PC-3 (cell line): ENCODE data around the gene SLC6A1. TPM values are rescaled to one million over a fixed set of nuclear protein-coding genes. Genes with fewer than 3 reads are reported as not detected.
A peak's percentile ranks its signal among the peaks of the same experiment; 100 is the strongest.

Experiments
- ATAC-seq: fragments of 200-7000 bp; cut with Tn5 transposase; 2 replicates; pipeline ENCODE4 v1.9.1; 2020; ENCODE audit warnings: mild to moderate bottlenecking, moderate library complexity
- BruUV-seq: library from RNA; stranded (reverse); fragments of 400-500 nt; replicated peaks from 2 replicates; lab custom pipeline; 2021; lab: Mats Ljungman, UMichigan
- CTCF ChIA-PET: fragments of 300-600 bp; sonication (Branson Sonifier 250); formaldehyde crosslinking; loops from one replicate; lab custom pipeline; 2022; ENCODE audit warnings: antibody characterized with exemption; lab: Charles Lee
- POLR2A ChIA-PET: fragments of 300-600 bp; sonication (Branson Sonifier 250); formaldehyde crosslinking; loops from one replicate; lab custom pipeline; 2022; ENCODE audit warnings: antibody characterized with exemption; ENCODE audit not compliant: unreplicated experiment; lab: Charles Lee
- DNase-seq: peaks from one replicate; pipeline ENCODE4 v3.0.0-alpha.2; 2015
- H2AFZ ChIP-seq: fragments of 300-600 bp; sonication (generic); 2 replicates; pipeline ENCODE4 v1.6.0; 2016; ENCODE audit warnings: antibody characterized with exemption, low read length
- H3F3A ChIP-seq: fragments of 300-600 bp; sonication (generic); one replicate; pipeline ENCODE4 v1.6.0; 2017; ENCODE audit warnings: antibody characterized with exemption, low read length, control low read depth, mild to moderate bottlenecking; ENCODE audit not compliant: unreplicated experiment
- H3K27ac ChIP-seq: fragments of 300-600 bp; sonication (generic); 2 replicates; pipeline ENCODE4 v1.5.1; 2016; ENCODE audit warnings: mild to moderate bottlenecking, low read length
- H3K27me3 ChIP-seq: fragments of 300-600 bp; sonication (generic); 2 replicates; pipeline ENCODE4 v1.6.1; 2016; ENCODE audit warnings: low read length, mixed read lengths
- H3K36me3 ChIP-seq: fragments of 300-600 bp; sonication (generic); 2 replicates; pipeline ENCODE4 v1.6.1; 2016; ENCODE audit warnings: low read depth, mixed run types, low read length, mixed read lengths
- H3K4me1 ChIP-seq: fragments of 300-600 bp; sonication (generic); 2 replicates; pipeline ENCODE4 v1.5.1; 2016; ENCODE audit warnings: low read length; ENCODE audit not compliant: insufficient read depth
- H3K4me2 ChIP-seq: fragments of 300-600 bp; sonication (generic); 2 replicates; pipeline ENCODE4 v1.6.0; 2016; ENCODE audit warnings: low read length
- H3K4me3 ChIP-seq: fragments of 300-600 bp; sonication (generic); 2 replicates; pipeline ENCODE4 v1.5.1; 2016; ENCODE audit warnings: mild to moderate bottlenecking, low read length, mixed read lengths
- H3K79me2 ChIP-seq: fragments of 300-600 bp; sonication (generic); 2 replicates; pipeline ENCODE4 v1.6.1; 2017; ENCODE audit warnings: low read length, mixed read lengths
- H3K9ac ChIP-seq: fragments of 300-600 bp; sonication (generic); 2 replicates; pipeline ENCODE4 v1.6.0; 2016; ENCODE audit warnings: mild to moderate bottlenecking, low read length
- H3K9me2 ChIP-seq: fragments of 300-600 bp; sonication (generic); replicated peaks from 2 replicates; pipeline ENCODE4 v1.6.1; 2016; ENCODE audit warnings: mixed run types, low read length, mixed read lengths
- H3K9me3 ChIP-seq: fragments of 300-600 bp; sonication (generic); 2 replicates; pipeline ENCODE4 v1.6.1; 2016; ENCODE audit warnings: low read length, mixed read lengths
- H4K20me1 ChIP-seq: fragments of 300-600 bp; sonication (generic); 2 replicates; pipeline ENCODE4 v1.6.1; 2016; ENCODE audit warnings: low read length, mixed read lengths
- EZH2 ChIP-seq: fragments of 300-600 bp; sonication (generic); IDR thresholded peaks from one replicate; pipeline ENCODE4 v1.6.1; 2017; ENCODE audit warnings: antibody characterized with exemption, mild to moderate bottlenecking, low read length; ENCODE audit not compliant: unreplicated experiment
- EZH2phosphoT487 ChIP-seq: fragments of 300-600 bp; sonication (generic); IDR thresholded peaks from 2 replicates; pipeline ENCODE4 v1.6.1; 2018; ENCODE audit warnings: mild to moderate bottlenecking, antibody characterized with exemption, low read length, borderline replicate concordance
- intact Hi-C: fragments of 100-400 bp; cut with micrococcal nuclease; formaldehyde crosslinking; loops from 2 replicates; pipeline ENCODE4 v1.9.0; 2023
- total RNA-seq: library from RNA; depleted of rRNA; stranded (reverse); fragments of >200 nt; gene quantifications from 2 replicates; pipeline ENCODE4 v1.2.3, GENCODE V29; 2014
- TF ChIP-seq, protein P1 (sequence below): fragments of 300-600 bp; sonication (generic); conservative IDR thresholded peaks from 2 replicates; pipeline ENCODE4 v1.5.1; 2017; ENCODE audit warnings: antibody characterized with exemption, low read depth, mild to moderate bottlenecking, low read length

Gene SLC6A1
- total RNA-seq, 1 experiment from 2014 or later, result not detected

DNA sequence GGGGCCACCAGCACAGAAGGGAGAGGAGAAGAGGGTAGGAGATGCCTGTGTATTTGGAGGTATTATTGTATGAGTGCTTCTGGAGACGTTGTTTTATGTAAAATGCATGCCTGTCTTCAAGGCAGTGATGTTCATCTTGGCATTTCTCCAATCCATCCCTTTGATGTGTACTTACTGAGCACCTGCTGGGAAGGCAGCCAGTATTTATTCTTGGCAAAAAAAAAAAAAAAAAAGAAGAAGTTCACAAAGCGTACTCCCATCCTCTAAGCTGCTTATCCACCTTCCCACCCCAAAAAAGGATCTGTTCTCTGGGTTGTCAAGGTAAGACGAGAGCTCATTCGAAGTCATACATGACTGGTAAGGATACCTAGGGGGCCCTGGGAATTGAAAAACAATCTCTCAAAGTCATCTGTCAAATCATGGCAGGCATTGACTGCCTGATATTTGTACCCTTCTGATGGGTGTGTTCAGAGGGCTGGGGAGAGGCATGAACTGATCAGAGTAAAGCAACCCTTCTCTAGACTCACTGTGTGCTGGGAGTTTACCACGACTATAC is 30.0 kb upstream of the SLC6A1 start:
- DNase-seq (peak; percentile 43), ATAC-seq (no peak)
- Histone ChIP-seq H3K9me3 (no peaks in the 10 kb centered on the region), H3K9me2 (no peaks in the 10 kb centered on the region), H3K4me2 (no peak overlapping the region), H3K4me3 (no peak overlapping the region), H3K9ac (no peak overlapping the region), H3K27me3 (peaks cover 49% of the 10 kb centered on the region), H3K79me2 (no peaks in the 10 kb centered on the region), H2AFZ (no peak overlapping the region), H3K4me1 (no peaks in the 10 kb centered on the region), H4K20me1 (no peaks in the 10 kb centered on the region), H3K27ac (no peak overlapping the region), H3K36me3 (no peaks in the 10 kb centered on the region), H3F3A (no peaks in the 10 kb centered on the region)
- no peak for TF ChIP-seq EZH2
- TF ChIP-seq EZH2phosphoT487, result no peak
- TF ChIP-seq, protein P1, sequence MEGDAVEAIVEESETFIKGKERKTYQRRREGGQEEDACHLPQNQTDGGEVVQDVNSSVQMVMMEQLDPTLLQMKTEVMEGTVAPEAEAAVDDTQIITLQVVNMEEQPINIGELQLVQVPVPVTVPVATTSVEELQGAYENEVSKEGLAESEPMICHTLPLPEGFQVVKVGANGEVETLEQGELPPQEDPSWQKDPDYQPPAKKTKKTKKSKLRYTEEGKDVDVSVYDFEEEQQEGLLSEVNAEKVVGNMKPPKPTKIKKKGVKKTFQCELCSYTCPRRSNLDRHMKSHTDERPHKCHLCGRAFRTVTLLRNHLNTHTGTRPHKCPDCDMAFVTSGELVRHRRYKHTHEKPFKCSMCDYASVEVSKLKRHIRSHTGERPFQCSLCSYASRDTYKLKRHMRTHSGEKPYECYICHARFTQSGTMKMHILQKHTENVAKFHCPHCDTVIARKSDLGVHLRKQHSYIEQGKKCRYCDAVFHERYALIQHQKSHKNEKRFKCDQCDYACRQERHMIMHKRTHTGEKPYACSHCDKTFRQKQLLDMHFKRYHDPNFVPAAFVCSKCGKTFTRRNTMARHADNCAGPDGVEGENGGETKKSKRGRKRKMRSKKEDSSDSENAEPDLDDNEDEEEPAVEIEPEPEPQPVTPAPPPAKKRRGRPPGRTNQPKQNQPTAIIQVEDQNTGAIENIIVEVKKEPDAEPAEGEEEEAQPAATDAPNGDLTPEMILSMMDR, result no peak
- CTCF ChIA-PET, result no interaction called here
- no TSS peak for BruUV-seq
- intact Hi-C loops, result no loop called here
- POLR2A ChIA-PET, result no interaction called here

DNA sequence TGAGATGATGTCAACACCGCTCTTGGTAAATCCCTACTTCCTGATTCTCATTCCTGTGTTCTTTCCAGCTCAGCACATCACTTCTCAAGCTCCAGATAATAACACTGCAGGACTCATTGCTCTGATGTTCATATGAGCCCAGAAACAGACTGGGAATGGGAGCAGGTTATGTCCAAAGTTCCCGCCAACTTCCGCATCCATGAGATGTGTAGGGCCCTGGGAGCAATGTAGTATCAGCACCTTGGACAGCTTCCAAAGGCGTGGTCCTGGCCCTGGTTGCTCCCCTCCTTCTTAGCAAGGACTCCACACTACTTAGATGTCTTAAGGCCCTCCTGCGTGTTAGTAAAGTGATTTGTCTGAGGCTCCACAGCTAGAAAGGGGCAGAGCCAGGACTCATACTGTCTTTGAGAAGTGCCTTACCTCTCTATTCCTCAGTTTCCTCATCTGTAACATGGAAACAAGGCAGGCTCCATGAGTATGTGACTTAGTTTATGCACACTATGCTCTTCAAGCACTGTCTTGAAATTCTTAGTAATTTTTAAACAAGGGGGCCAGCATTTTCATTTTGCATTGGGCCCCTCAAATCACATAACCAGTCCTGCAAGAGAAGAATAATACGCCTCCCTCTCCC is 27.9 kb upstream of the SLC6A1 start:
- ChIA-PET POLR2A (no interaction called here), CTCF (no interaction called here)
- Histone ChIP-seq H3K9me2 (no peaks in the 10 kb centered on the region), H3K79me2 (no peaks in the 10 kb centered on the region), H3K4me1 (no peaks in the 10 kb centered on the region), H3K27me3 (peaks cover 70% of the 10 kb centered on the region), H3K9ac (no peak overlapping the region), H3K27ac (no peak overlapping the region), H3F3A (no peaks in the 10 kb centered on the region), H3K4me3 (no peak overlapping the region), H2AFZ (no peak overlapping the region), H3K4me2 (no peak overlapping the region), H3K9me3 (no peaks in the 10 kb centered on the region), H4K20me1 (no peaks in the 10 kb centered on the region), H3K36me3 (no peaks in the 10 kb centered on the region)
- no TSS peak for BruUV-seq
- no peak for ATAC-seq
- TF ChIP-seq EZH2 (no peak), EZH2phosphoT487 (no peak)
- TF ChIP-seq, protein P1, result no peak
- intact Hi-C loops, result no loop called here
- peak; percentile 48 for DNase-seq

DNA sequence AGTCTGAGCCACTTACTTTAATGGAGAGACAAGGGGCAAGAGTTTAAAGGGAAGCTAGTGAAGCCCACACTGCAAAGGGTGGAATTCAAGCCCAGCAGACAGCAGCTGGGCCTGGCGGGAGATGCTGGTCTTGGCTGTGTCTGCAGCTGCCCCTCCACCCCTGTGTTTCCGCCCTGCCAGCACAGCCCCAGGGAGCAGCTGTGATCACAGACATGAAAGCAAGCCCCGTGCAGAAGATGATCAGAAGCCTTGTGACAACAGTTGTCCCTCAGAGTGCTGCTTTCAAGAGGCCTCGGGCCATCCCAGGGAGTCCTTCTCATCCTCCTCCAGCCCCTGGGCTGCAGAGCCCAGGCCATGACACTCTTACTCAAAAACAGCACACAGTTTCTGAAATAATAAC is 24.1 kb upstream of the SLC6A1 start:
- ATAC-seq (no peak), DNase-seq (no peak)
- Histone ChIP-seq H3K4me1 (no peaks in the 10 kb centered on the region), H2AFZ (no peak overlapping the region), H3K9me2 (no peaks in the 10 kb centered on the region), H3K27ac (no peak overlapping the region), H3F3A (no peaks in the 10 kb centered on the region), H3K4me2 (no peak overlapping the region), H3K4me3 (no peak overlapping the region), H3K27me3 (peaks cover 75% of the 10 kb centered on the region), H3K9ac (no peak overlapping the region), H3K36me3 (no peaks in the 10 kb centered on the region), H4K20me1 (no peaks in the 10 kb centered on the region), H3K79me2 (no peaks in the 10 kb centered on the region), H3K9me3 (no peaks in the 10 kb centered on the region)
- TF ChIP-seq EZH2, result no peak
- TF ChIP-seq EZH2phosphoT487, result no peak
- TF ChIP-seq, protein P1, result no peak
- CTCF ChIA-PET, result no interaction called here
- POLR2A ChIA-PET, result no interaction called here
- no TSS peak for BruUV-seq
- intact Hi-C loops, result no loop called here
